Ecto neural progenitor cell (in vitro differentiated cells): ENCODE data around the gene TACO1.

Experiments used
- DNase-seq: peaks from one replicate; pipeline ENCODE4 v3.0.0-alpha.2; 2018; ENCODE audit warnings: low spot score

Gene TACO1

DNA sequence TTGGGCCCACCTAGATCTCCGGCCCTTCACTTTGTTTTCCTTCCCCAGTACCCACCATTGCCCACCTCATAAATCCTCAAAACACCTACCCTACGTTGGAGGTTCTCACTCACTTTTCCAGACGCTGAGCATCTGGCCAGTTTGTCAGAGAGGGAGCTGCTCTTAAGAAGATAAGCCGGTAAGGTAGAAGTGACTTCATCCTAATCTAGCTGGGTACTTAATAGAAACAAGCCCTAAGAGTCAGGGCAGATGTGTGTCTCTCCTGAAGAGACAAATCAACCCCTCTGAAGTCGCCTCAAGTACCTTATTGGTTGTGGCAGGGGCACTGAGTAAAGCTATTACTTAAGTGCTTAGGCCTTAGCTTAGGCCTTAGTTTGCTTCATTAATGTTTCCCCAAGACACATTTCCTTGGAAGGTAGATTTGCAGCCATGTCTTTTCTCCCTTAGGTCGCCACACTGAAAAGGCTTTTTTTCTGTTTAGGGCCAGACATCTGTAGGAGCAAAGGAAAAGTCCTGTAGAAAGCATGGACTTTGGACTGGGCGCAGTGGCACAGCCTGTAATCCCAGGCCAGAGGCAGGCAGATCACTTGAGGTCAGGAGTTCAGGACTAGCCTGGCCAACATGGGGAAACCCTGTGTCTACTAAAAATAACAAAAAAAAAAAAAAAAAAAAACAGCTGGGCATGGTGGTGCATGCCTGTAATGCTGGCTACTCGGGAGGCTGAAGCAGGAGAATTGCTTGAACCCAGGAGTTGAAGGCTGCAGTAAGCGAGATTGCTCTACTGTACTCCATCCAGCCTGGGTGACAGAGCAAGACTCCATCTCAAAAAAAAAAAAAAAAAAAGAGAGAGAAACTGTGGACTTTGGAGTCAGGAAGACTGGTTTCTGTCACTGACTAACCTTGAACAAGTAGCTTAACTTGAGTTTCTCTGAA is 1.0 kb downstream of the TACO1 start:
- no peak for DNase-seq

DNA sequence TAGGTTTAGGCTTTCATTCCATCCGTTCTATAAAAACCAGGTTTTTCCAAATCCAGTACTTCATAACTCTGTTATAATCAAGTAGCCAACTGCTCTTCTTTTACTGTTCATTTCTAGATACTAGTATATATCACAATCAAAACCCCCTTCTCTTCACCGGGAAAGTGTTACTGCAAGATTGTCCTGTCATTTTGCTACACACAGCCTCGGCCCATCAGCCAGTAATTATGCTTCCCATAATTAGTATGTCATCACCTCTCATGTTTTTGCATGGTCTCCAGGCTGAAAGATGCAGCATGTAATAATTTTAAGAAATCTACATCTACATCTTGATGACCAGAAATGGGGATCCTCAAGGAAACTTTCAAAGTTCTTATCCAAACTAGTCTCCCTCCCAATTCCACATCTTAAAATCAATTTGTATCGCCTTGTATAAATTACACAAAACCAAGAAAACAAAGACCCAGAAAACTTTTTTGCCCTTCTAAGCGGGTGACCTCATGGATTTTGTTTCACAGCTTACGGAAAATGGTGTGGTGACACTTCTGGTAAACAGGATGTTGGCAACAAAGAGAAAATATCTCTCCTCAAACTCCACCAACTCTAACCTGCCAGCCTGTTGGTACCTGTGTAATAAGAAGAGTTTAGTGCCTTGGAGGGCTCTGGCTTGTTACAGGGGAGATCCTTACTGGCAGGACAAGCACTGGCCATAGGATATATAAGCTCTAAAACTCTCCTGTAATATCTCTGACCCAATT is 9.3 kb downstream of the TACO1 start:
- no peak for DNase-seq

DNA sequence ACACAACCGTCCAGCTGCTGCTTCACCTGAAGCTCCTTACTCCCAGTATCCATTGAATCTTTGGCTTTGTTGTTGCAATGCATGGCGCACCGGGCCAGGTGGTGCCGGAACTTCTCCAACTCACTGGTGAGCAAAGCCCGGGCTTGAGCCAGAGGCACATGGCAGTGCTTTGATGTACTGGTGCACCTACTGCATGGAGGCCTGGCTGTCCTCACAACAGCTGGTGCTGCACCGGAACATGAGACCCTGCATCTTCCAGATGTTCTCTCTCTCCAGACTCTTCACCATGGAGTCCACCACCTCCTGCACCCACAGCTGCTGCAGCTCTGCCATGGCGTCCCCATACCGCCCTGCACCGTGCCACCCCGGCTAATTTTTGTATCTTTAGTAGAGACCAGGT is 10.2 kb downstream of the TACO1 start:
- no peak for DNase-seq

DNA sequence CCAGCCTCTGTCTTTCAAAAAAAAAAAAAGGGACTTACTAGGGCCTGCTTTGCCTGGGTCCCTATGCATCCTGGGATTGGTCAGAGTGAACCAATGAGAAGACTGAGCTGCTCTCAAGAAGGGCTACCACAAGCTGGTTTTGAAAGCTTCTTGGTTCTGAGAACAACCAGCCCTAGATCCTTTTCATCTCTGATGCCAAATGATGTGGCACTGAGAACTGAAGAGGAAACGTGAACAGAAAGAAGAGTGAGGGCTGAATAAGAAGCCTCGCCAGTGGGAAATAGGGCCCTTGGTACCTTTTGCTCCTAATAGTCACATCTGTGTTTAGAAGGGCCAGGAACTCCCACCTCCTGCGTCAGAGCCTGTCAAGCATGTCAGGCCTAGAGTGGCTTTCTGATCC is 10.7 kb downstream of the TACO1 start:
- DNase-seq, result no peak

DNA sequence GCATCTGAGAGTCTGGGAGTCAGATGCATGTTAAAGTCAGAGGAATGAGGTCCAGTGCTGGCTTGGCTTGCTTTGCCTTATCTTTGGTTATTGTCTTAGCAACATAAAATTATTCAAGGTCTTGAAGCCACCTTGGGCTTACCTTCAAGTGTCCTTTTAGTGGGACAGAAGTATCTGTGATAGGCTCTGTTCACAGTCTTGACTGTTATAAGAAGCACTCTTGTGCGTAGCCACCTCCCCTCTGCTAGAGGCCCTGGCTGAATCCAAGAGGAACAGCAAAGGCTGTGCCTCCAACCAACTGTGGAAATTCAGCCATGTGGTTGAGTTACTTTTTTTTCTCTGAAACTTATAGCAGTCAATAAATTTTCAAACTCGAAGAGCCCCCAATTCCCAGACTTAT is 13.0 kb downstream of the TACO1 start:
- no peak for DNase-seq

DNA sequence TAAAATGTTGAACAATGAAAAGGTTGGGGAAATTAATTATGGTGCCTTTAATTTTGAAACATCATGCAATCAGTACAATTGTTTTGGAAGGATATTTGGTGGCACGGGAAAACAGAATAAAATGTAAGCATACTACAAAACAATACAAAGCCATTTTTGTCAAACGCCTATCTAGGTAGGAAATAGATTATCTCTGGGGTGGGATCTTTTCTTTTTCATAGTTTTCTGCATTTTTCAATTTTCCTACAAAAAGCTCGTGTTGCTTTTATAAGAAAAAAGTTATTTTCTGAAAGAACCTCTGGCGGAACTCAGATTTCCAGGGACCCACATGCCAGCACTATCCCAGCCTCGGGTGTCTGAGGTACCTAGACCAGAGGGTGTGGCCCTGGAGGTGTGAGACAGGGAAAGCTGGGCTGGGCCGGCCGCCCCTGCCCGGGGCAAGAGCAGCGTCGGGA is 20.6 kb downstream of the TACO1 start:
- no peak for DNase-seq

DNA sequence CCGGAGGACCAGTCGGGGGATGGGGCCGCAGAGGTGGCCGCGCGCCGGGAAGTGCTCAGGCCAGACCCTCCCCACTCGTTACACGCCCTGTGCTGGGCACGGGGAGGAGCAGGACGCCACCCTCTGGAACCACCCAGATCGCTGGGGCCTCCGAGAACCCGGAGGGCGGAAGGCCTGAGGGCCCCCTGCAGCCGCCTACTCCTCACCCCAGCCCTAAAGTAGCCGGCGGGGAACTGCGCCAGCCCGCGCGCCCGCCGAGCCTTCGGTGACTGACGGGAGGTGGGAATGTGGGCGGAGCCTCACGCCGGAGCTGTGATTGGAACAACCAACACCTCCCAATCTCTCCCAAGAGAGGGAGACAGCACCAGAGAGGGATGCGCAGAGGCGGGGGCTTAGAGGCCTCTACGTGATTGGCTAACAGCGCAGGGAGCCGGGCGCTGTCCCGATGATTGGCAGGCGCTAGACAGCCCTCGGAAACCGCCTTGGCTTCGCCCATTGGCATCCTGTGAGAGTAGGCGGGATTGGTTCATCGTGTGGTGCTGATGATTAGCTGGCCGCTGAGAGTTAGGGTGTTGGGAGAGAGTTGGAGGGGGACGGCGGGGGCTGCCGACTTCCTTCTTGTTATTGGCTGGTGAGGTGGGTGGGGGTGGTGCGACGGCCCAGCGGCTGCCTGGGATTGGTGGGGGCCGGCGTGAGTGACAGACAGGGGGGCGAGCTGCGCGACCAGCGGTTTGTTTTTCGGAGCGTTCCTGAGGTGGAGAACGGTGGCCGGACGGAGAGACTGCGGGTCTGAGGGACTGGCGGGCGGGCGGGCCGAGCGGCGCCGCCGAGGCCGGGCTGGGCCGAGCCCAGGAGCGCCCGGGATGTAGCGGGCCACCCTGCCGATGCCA is 21.2 kb downstream of the TACO1 start, which contains the start of gene MAP3K3:
Gene MAP3K3 (plus strand): TSS at position 734 of the 890 bp plus-strand sequence. CDS start 343 bp downstream, outside the sequence.
- DNase-seq, result peak; percentile 100

DNA sequence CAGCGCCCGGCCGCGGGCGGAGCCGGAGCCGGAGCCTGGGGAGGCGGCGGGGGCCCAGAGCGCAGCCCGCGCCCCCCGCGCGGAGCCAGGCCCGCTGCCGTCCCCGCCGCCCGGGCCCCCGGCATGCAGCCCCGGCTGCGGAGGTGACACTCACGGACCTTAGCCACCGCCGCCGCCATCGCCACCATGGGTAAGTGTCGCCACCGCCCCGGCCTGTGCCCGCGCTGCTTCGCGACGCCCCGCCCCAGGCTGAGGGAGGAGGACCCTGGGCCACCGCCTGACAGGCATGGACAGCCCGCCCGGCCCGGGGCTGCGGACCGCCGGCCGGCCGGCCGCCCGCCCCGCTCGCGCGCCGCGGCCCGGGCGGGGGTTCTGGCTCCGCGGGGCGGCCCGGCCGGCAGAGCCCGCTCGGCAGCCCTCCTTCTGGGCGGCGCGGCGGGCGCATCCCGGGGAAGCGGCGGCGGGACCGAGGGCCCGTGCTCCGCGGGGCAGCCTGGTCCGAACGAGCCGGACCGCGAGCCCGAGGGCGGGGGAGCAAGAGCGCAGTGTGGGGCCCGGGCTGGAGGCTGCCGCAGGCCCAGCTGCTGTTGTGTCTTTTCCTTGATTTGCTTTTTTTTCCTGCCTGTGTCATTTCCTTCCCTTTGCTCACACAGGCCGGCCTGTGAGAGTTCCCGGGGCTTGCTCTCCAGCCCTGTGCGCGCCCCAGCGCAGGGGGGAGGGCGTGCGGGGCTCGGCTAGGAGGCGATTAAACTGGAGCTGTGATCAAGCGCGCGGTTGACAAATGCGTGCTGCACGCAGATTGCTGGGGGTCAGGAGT is 22.1 kb downstream of the TACO1 start:
- peak; percentile 87 for DNase-seq

DNA sequence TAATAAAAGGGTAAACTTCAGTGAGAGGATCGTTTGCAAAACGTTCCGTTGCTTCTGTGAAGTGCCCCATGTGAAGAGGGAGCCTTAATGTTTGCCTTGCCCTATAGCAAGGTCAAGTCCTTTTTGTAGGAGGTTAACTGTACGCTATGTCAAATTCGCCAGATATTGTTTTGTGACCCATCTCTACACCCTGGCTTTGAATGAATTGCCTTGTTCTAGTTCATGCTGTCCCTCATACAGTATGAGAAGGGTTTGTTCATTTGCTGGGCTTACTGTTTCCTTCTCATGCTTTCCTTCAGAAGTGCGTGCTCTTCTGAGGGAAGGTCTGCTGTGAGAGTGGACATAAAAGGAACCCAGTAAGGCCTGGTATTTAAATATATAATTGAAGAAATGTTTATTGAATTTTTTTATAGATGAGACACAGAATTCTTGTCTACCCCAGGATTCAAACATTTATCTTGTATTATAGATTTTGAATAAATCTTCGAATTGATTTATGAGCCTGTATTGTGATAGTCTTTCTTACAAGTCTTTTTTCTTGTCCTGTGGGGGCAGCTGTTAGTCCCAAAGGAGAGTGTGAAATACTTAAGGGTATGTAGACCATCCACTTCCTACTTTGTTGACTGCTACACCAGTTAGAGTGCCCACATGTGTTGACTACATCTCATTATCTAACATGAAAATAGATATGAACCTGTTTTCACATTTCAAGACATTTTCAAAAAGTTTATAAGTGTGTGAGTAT is 23.3 kb downstream of the TACO1 start:
- no peak for DNase-seq

DNA sequence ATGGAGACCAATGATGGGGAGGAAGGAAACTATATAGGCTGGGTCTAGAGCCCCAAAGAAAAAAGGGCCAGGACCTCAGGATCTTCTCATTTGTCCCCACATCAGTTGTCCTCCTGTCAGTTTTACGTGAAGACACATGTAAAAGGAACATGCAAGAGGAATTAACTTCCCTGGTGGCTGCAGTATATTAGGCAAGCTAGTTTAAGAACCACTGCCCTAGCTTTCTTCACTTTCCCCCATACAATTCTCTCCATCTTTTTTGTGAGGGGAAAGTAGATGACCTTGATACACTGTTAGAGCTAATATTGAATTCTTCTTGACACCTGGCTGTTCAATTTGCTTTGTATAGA is 23.8 kb downstream of the TACO1 start:
- no peak for DNase-seq

DNA sequence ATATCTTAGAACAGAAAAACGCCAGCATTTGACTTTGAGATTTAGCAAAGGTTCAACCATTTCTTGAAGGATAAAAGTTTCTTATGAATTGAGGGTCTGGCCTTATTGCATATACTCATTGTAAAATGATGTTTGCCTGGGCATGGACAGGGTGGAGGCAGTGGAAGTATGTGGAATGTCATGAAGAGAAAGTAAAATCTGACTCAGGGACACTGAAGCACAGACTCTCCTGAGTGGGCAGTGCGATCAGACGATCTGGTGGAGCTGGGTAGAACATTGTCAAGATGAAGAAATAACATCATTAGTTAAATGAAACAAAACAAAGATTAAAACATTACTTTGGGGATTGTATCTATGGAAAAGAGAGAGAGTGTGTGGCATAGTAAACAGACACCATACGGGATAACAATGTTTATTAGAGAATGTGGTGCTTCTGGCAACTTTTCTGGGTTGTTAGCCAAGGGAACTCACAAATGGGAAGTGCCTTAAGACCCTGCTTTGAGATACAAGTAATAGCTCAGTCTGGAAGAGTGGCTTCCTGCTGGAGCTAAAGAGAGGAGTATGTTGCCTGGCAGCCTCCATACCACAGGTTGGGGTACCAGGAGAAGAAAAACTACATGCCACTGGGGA is 26.0 kb downstream of the TACO1 start:
- DNase-seq, result no peak

DNA sequence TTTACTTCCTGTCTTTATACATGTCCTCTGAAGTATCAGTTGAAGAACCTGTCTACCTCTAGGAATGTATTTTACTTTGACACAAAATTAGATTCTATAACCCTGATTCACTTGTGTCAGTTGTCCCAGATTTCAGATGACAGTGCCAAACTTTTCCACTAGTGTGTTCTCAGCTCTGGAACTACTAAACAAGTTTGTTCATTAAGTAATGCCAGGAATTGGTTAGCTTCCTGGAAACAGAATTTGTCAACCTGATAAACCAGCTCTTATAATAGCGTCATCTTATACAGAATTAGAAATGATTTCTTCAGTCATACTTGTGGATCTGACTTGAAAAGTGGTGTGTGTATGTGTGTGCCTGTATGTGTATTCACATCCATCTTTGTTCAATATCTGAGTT is 28.9 kb downstream of the TACO1 start:
- no peak for DNase-seq

DNA sequence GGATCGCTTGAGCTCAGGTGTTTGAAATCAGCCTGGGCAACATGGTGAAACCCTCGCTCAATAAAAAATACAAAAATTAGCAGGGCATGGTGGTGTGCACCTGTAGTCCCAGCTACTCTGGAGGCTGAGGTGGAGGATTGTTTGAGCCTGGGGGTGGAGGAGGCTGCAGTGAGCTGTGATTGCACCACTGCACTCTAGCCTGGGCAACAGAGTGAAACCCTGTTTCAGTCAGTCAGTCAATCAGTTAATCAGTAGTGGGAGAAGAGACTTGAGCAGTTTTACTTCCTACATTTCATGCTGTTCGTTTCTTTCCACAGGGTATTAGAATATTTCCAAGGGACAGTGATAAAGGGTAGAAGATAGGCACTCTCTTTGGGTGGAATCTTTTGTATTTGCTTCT is 30.4 kb downstream of the TACO1 start:
- no peak for DNase-seq

DNA sequence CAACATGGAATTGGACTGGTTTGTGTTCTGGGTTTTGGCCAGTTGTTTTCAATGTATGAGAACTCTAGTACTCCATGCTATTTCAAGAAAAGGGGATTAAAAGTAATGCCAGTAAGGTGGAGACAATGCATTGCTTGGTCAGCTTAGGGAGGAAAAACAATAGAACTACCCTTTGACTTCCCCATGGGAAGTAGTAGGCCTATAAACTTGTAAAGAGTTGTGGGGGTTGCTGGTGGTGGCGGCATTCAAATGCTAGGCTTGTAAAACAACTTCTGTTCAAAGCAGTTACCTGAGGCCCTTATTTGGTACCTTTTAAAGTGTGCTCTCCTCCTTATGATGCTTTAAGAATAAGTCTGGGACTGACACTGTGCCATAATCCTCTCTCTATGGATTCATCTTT is 30.9 kb downstream of the TACO1 start:
- DNase-seq, result no peak

DNA sequence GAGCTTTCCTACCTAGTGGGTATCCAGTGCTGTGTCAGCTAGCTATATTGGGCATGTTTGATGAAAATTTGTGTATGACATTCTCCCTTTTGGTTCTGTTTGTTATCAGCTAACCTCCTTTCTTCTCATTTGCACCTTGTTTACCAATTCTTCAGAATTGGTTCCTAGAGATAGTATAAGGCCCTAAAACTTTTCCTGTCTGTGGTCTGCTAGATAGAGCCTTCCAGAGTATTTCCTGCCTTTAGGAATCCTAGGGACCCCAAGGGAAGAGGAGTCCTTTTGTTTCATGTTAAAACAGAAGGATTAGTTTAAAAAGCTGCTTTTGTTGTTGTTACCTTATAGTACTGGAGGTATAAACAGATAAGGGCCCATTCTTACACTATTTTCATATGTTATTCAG is 33.0 kb downstream of the TACO1 start:
- DNase-seq, result no peak

DNA sequence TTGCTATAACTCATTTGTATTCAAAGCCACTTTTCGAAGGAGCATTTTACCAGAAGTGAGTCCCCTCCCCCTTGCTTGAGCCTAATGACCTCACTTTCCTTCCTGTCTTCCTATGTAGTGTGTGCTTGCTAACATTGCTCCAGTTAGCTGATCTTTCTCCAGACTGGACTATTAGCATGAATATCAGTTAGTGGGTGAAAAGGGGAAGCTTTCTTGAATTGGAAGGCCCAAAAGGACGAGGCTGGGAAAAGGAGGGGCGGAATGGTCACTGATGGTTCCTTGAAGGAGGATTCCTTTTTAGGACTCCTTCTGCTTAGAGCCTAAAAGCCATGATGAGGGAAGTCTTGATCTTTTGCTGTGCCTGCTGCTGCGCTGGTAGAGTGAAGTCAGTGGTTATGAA is 33.5 kb downstream of the TACO1 start:
- no peak for DNase-seq

DNA sequence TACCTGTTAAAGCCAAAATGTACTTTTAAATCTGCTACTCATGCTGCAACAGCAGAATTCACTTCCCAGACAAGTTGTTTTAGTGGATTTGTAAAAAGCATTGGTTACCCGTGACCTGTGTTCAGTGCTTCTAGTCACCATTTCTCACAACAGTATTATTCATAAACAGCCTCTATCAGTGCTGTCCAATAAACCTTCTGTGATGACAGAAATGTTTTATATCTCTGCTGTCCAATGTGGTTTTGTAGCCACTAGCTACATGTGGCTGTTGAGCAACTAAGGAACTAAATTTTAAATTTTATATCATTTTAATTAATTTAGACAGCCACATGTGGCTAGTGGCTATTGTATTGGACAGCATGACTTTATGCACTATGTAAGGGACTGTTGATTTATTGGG is 34.1 kb downstream of the TACO1 start:
- DNase-seq, result no peak

DNA sequence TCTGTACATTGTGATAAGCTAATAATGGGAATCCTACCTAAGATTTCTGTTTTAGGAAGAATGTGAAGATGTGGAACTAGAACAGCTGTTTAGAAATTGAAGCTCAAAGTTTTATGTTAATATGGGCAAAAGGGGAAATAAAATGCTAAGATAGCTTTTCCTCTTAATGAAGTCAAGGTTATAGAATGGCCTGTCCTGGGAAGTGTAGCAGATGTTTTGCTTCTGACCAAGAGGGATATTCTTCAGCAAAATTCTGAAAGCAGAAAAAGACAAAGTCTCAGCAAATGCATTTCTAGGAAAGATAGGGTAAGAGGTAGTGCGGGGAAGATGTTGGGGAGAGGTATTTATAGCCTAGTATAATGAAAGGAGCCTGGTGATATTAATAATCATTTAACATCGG is 34.6 kb downstream of the TACO1 start:
- DNase-seq, result no peak

DNA sequence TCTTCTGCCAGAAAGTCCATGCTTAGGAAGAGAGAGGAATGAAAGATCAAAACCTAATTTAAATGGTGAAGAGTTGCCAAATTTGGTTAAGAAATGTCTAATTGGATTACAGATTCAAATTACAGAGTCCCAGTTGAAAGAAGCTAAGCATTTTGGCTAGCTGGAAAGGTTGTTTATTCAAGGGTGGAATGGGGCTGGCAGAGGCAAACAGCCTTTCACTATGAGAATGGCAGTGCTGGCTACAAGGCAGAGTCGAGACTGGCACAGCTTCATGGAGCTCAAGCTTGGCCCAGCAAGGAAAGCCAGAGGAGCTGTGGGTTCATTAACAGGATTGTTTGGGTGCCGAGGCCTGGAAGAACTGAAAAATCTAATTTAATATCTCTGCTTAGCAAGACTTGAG is 35.1 kb downstream of the TACO1 start:
- DNase-seq, result no peak

DNA sequence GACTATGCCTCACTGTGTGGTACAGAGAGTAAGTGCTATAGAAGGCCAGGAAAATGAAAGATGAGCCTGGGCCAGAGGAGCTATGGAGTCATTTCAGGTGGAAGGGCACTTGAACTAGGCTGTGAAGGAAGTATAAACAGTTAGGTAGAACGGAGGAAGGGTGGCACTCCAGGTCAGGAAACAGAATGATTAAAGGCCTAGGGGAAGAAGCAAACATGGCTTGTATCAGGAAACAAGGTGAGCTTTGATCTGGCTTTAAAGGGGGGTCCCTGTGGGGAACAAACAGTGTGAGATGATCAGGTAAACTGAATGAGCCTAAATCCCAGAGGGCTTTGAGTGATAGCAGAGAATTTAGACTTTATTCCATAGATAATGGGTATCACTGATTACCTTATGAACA is 38.4 kb downstream of the TACO1 start:
- DNase-seq, result no peak
